A549 (cell line): ENCODE results near the gene INKA1. TPM values are rescaled to one million over a fixed set of nuclear protein-coding genes. Genes with fewer than 3 reads are reported as not detected.

Source experiments
- ATAC-seq, 2 experiments: fragments of 200-7000 bp in 1 of 2; fragments of >200 bp in 1 of 2; cut with Nextera tagmentation in 1 of 2; cut with Tn5 transposase in 1 of 2; 3 replicates each; pipeline versions ENCODE4 v1.8.0 to v1.9.1; 2018 to 2020; ENCODE audit warnings: mild to moderate bottlenecking in 1 of 2, moderate library complexity in 1 of 2
- CTCF ChIA-PET: fragments of 300-600 bp; sonication (Branson Sonifier 250); formaldehyde crosslinking; extraction: SDS; loops from one replicate; lab custom pipeline; 2021; ENCODE audit warnings: antibody characterized with exemption, inconsistent platforms; lab: Yijun Ruan, JAX
- POLR2A ChIA-PET: fragments of 350-600 bp; formaldehyde crosslinking; extraction: SDS; loops from one replicate; lab custom pipeline; 2021; ENCODE audit warnings: antibody characterized with exemption, inconsistent platforms; lab: Yijun Ruan, JAX
- DNase-seq, 2 experiments: peaks; one replicate each; pipeline versions ENCODE4 v3.0.0 to v3.0.0-alpha.2; 2011 to 2016; ENCODE audit warnings: low read depth in 1 of 2, low spot score in 1 of 2
- FAIRE-seq: peaks from 2 replicates; lab custom pipeline; 2011; peaks lifted over from hg19 to GRCh38; lab: Jason Lieb, UNC
- H3K27ac ChIP-seq, 2 experiments: fragments of >200 bp; sonication (Bioruptor Twin); formaldehyde crosslinking; 3 replicates each; pipeline ENCODE4 v1.5.1; 2016 to 2017
- H3K4me1 ChIP-seq: fragments of >200 bp; sonication (Bioruptor Twin); formaldehyde crosslinking; 3 replicates; pipeline ENCODE4 v1.6.1; 2016
- H3K4me2 ChIP-seq: fragments of >200 bp; sonication (Bioruptor Twin); formaldehyde crosslinking; 3 replicates; pipeline ENCODE4 v1.6.1; 2016
- H3K4me3 ChIP-seq: fragments of >200 bp; sonication (Bioruptor Twin); formaldehyde crosslinking; 3 replicates; pipeline ENCODE4 v1.5.1; 2016
- H3K9me3 ChIP-seq: fragments of >200 bp; sonication (Bioruptor Twin); formaldehyde crosslinking; 3 replicates; pipeline ENCODE4 v1.6.1; 2016
- BHLHE40 ChIP-seq: IDR thresholded peaks from 2 replicates; pipeline ENCODE4 v1.6.1; 2012; ENCODE audit warnings: low read depth, low read length, inconsistent platforms
- CHD2 ChIP-seq: fragments of 150-350 bp; IDR thresholded peaks from 2 replicates; pipeline ENCODE4 v1.6.1; 2014; ENCODE audit warnings: low read length; ENCODE audit not compliant: partially characterized antibody
- EHMT2 ChIP-seq: fragments of 200-600 bp; sonication (generic); IDR thresholded peaks from 2 replicates; pipeline ENCODE4 v1.6.1; 2016; ENCODE audit warnings: antibody characterized with exemption, low read depth, mild to moderate bottlenecking, moderate library complexity
- GATA3 ChIP-seq: IDR thresholded peaks from 2 replicates; pipeline ENCODE4 v1.6.1; 2012; ENCODE audit warnings: borderline replicate concordance
- HDAC2 ChIP-seq: fragments of 200-600 bp; sonication (generic); IDR thresholded peaks from 2 replicates; pipeline ENCODE4 v1.6.1; 2016
- HEYL ChIP-seq: fragments of 250-450 bp; sonication (Bioruptor Pico); IDR thresholded peaks from 2 replicates; pipeline ENCODE4 v1.8.0; 2021; ENCODE audit warnings: mild to moderate bottlenecking, moderate library complexity
- HOXB5 ChIP-seq: fragments of 250-450 bp; sonication (Bioruptor Pico); IDR thresholded peaks from 2 replicates; pipeline ENCODE4 v1.5.0; 2020; ENCODE audit warnings: mild to moderate bottlenecking, moderate library complexity
- KDM1A ChIP-seq: fragments of 200-600 bp; sonication (generic); IDR thresholded peaks from 2 replicates; pipeline ENCODE4 v1.6.1; 2016; ENCODE audit warnings: low read depth, mild to moderate bottlenecking
- KDM5A ChIP-seq: fragments of 200-600 bp; sonication (generic); IDR thresholded peaks from 2 replicates; pipeline ENCODE4 v1.6.1; 2016; ENCODE audit warnings: antibody characterized with exemption, mild to moderate bottlenecking
- MAFK ChIP-seq: fragments of 450-650 bp; IDR thresholded peaks from 2 replicates; pipeline ENCODE4 v1.6.1; 2014; ENCODE audit not compliant: partially characterized antibody
- MAX ChIP-seq: IDR thresholded peaks from 2 replicates; pipeline ENCODE4 v1.6.1; 2012
- MAZ ChIP-seq: fragments of 150-350 bp; IDR thresholded peaks from 2 replicates; pipeline ENCODE4 v1.6.1; 2014; ENCODE audit warnings: antibody characterized with exemption, low read depth, low read length, borderline replicate concordance
- RAD21 ChIP-seq, 2 experiments: fragments of >200 bp in 1 of 2; sonication (Bioruptor Twin) in 1 of 2; formaldehyde crosslinking in 1 of 2; IDR thresholded peaks in 1 of 2; conservative IDR thresholded peaks in 1 of 2; 2 replicates in 1 of 2; 3 replicates in 1 of 2; pipeline ENCODE4 v1.6.1; 2012 to 2018; ENCODE audit warnings: inconsistent platforms in 1 of 2
- RARB ChIP-seq: fragments of 250-450 bp; sonication (Bioruptor Pico); IDR thresholded peaks from 2 replicates; pipeline ENCODE4 v1.8.0; 2021; ENCODE audit warnings: mild to moderate bottlenecking, moderate library complexity
- TP53 ChIP-seq: fragments of 250-450 bp; sonication (Bioruptor Pico); IDR thresholded peaks from 2 replicates; pipeline ENCODE4 v1.5.0; 2021; ENCODE audit warnings: mild to moderate bottlenecking, moderate library complexity
- ZC3H11A ChIP-seq: fragments of 450-650 bp; IDR thresholded peaks from 2 replicates; pipeline ENCODE4 v1.6.1; 2014; ENCODE audit warnings: antibody characterized with exemption, mild to moderate bottlenecking
- ZNF302 ChIP-seq: fragments of 250-450 bp; sonication (Bioruptor Pico); IDR thresholded peaks from 2 replicates; pipeline ENCODE4 v1.9.0; 2021; ENCODE audit warnings: inconsistent platforms, mild to moderate bottlenecking, moderate library complexity
- ZSCAN20 ChIP-seq: fragments of 250-450 bp; sonication (Bioruptor Pico); IDR thresholded peaks from 2 replicates; pipeline ENCODE4 v1.8.0; 2022; ENCODE audit warnings: mild to moderate bottlenecking, moderate library complexity
- WGBS: methylation state at CpG from one replicate; pipeline ENCODE4 v1.1.6; 2017; ENCODE audit errors: missing lambda C conversion rate; 5-methylcytosine and 5-hydroxymethylcytosine counted together
- polyA plus RNA-seq, 4 experiments: library from polyadenylated mRNA; depleted of rRNA in 3 of 4; stranded (reverse); fragments of >200 nt; fragmentation: RNase III in 1 of 4; extraction: RNeasy Plus Mini Kit Qiagen cat#74134 plus additional on column Dnase treatment in 1 of 4; gene quantifications; 2 replicates in 3 of 4; 3 replicates in 1 of 4; pipeline ENCODE4 v1.2.3, GENCODE V29; 2011 to 2017
- TF ChIP-seq, protein P1 (sequence below): fragments of >200 bp; sonication (Bioruptor Twin); formaldehyde crosslinking; IDR thresholded peaks from 3 replicates; pipeline ENCODE4 v1.5.1; 2016
- TF ChIP-seq, protein P2 (sequence below): fragments of 250-450 bp; sonication (Bioruptor Pico); IDR thresholded peaks from 2 replicates; pipeline ENCODE4 v1.5.0; 2020; ENCODE audit warnings: low read depth, mild to moderate bottlenecking, moderate library complexity

INKA1 gene
- polyA plus RNA-seq, 2 of the 4 experiments (the other 2 are of a cell fraction), result 0.39 to 0.74 TPM

- TF ChIP-seq HDAC2, result no peak
- no peak for TF ChIP-seq CHD2
- TF ChIP-seq EHMT2, result no peak
- no peak for TF ChIP-seq ZNF302
- no peak for TF ChIP-seq KDM5A
- no peak for TF ChIP-seq ZC3H11A
These were observed 3.0 kb downstream of the INKA1 start (continued) for GRCh38 chr3:49805897-49806701.

- Histone ChIP-seq H3K4me2 (no peak overlapping the region), H3K4me1 (no peaks in the 10 kb centered on the region), H3K27ac (no peak overlapping the region), H3K9me3 (no peaks in the 10 kb centered on the region), H3K4me3 (no peak overlapping the region)
- no peak for FAIRE-seq
- ChIA-PET CTCF (interaction anchor here (1.0 to 8.6 kb wide), 3 partner anchors 23 to 39 kb away, joined by 3 to 119 read pairs (median 4); no protein-coding TSS in a partner anchor), POLR2A (no interaction called here)
- TF ChIP-seq MAX (no peak), EHMT2 (no peak), RAD21 (conservative IDR thresholded peaks at IDR 0.05 in 1 of 2, IDR thresholded peaks at IDR 0.05 in 1 of 2) (no peak), HEYL (CRISPR knock-in tag) (no peak), RARB (CRISPR knock-in tag) (no peak)
- TF ChIP-seq, protein P1, sequence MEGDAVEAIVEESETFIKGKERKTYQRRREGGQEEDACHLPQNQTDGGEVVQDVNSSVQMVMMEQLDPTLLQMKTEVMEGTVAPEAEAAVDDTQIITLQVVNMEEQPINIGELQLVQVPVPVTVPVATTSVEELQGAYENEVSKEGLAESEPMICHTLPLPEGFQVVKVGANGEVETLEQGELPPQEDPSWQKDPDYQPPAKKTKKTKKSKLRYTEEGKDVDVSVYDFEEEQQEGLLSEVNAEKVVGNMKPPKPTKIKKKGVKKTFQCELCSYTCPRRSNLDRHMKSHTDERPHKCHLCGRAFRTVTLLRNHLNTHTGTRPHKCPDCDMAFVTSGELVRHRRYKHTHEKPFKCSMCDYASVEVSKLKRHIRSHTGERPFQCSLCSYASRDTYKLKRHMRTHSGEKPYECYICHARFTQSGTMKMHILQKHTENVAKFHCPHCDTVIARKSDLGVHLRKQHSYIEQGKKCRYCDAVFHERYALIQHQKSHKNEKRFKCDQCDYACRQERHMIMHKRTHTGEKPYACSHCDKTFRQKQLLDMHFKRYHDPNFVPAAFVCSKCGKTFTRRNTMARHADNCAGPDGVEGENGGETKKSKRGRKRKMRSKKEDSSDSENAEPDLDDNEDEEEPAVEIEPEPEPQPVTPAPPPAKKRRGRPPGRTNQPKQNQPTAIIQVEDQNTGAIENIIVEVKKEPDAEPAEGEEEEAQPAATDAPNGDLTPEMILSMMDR, result no peak
- TF ChIP-seq, protein P2, sequence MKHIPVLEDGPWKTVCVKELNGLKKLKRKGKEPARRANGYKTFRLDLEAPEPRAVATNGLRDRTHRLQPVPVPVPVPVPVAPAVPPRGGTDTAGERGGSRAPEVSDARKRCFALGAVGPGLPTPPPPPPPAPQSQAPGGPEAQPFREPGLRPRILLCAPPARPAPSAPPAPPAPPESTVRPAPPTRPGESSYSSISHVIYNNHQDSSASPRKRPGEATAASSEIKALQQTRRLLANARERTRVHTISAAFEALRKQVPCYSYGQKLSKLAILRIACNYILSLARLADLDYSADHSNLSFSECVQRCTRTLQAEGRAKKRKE, result no peak
- ATAC-seq, result no peak
- 70% methylated on average over 2 of the region's 2 CpGs for WGBS
- no peak for DNase-seq
These were observed 3.8 kb downstream of the INKA1 start for GRCh38 chr3:49806850-49807249.

DNA sequence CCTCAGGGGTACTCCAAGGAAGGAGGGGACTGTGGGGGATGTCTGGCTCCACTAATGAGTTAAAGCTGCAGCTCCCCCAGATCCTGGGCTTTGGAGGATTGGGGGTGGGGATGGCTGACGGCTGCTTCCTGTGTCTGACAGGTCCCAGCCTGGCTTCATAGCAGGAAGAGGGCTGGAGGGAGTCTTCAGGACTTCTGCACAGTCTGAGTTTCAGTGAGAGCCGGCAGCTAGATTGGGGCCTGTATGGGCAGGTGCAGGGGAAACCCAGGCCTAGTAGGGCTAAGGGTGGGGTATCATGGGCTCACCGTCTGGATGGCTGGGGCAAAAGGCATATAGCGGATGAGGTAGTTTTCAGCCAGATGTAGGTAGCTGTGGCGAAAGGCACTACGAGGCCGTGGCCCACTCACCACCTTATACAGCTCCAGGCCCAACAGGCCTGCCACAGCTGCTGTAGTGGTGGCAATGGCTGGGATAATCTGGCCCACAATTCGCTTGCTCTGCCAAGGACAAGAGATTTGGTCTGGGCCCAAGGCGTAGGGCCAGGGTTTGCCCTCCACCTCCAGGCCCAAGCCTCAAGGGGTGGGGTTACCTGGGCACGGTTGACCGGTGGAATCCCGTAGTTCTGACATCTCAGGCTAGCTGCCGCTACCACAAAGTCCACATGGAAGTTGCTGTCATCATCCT lies 4.5 kb downstream of the INKA1 start:
- H3K9me3 ChIP-seq, result no peaks in the 10 kb centered on the region
- H3K4me2 ChIP-seq, result no peak overlapping the region
- CTCF ChIA-PET, result interaction anchor here (1.0 to 6.1 kb wide), 3 partner anchors 9 to 38 kb away, joined by 3 to 30 read pairs (median 3); no protein-coding TSS in a partner anchor
- TF ChIP-seq, protein P1, result no peak
- TF ChIP-seq MAZ (no peak), GATA3 (no peak), KDM1A (no peak), ZSCAN20 (CRISPR knock-in tag) (no peak), MAFK (no peak), BHLHE40 (no peak), TP53 (no peak), RARB (CRISPR knock-in tag) (no peak), HOXB5 (CRISPR knock-in tag) (no peak), ZNF302 (no peak)
- TF ChIP-seq, protein P2, result no peak
- DNase-seq, result no peak
- ATAC-seq, result no peak
- no peaks in the 10 kb centered on the region for H3K4me1 ChIP-seq
- POLR2A ChIA-PET, result no interaction called here
- WGBS, result 92% methylated on average over 9 of the region's 13 CpGs
- H3K27ac ChIP-seq, result no peak overlapping the region
- H3K4me3 ChIP-seq, result no peak overlapping the region
- FAIRE-seq, result no peak
